GM12878 (cell line): ENCODE measurements around the gene LY9. TPM values are rescaled to one million over a fixed set of nuclear protein-coding genes. Genes with fewer than 3 reads are reported as not detected.

Experiments used
- ATAC-seq: fragments of 200-7000 bp; cut with Tn5 transposase; 3 replicates; pipeline ENCODE4 v1.9.1; 2020; ENCODE audit warnings: mild to moderate bottlenecking, moderate library complexity
- BruUV-seq: library from RNA; stranded (reverse); fragments of 400-500 nt; replicated peaks from 2 replicates; lab custom pipeline; 2021; lab: Mats Ljungman, UMichigan
- CTCF ChIA-PET: fragments of 300-600 bp; sonication (Branson Sonifier 250); formaldehyde crosslinking; extraction: SDS; loops from one replicate; lab custom pipeline; 2021; ENCODE audit warnings: inconsistent platforms; lab: Yijun Ruan, JAX
- POLR2A ChIA-PET: fragments of 350-600 bp; formaldehyde crosslinking; extraction: SDS; loops from one replicate; lab custom pipeline; 2021; ENCODE audit warnings: inconsistent platforms; lab: Charles Lee
- RAD21 ChIA-PET: fragments of 300-600 bp; sonication (Branson Sonifier 250); formaldehyde crosslinking; loops from one replicate; lab custom pipeline; 2023; ENCODE audit warnings: antibody characterized with exemption; ENCODE audit not compliant: unreplicated experiment; lab: Charles Lee
- SMC1A ChIA-PET: fragments of 300-600 bp; sonication (Branson Sonifier 250); formaldehyde crosslinking; loops from one replicate; lab custom pipeline; 2023; ENCODE audit not compliant: unreplicated experiment, uncharacterized antibody; lab: Charles Lee
- DNase-seq: peaks from one replicate; pipeline ENCODE4 v3.0.0-alpha.2; 2011; ENCODE audit warnings: low read depth, low spot score
- FAIRE-seq: peaks from 3 replicates; lab custom pipeline; 2011; peaks lifted over from hg19 to GRCh38; lab: Jason Lieb, UNC
- H2AFZ ChIP-seq: 2 replicates; pipeline ENCODE4 v1.6.0; 2011; ENCODE audit warnings: low read depth, low read length, control low read depth; ENCODE audit not compliant: control insufficient read depth
- H3K27ac ChIP-seq: 2 replicates; pipeline ENCODE4 v1.5.1; 2011; ENCODE audit warnings: control low read depth; ENCODE audit not compliant: control insufficient read depth, insufficient read depth
- H3K27me3 ChIP-seq, 2 experiments: replicated peaks in 1 of 2; 2 replicates each; pipeline versions ENCODE4 v1.6.0 to v1.6.1; 2011; ENCODE audit warnings: low read length in 1 of 2; ENCODE audit not compliant: control insufficient read depth in 2 of 2, insufficient read depth in 2 of 2
- H3K36me3 ChIP-seq, 2 experiments: 2 replicates each; pipeline ENCODE4 v1.5.1; 2011; ENCODE audit warnings: low read length in 1 of 2; ENCODE audit not compliant: control insufficient read depth in 2 of 2, insufficient read depth in 2 of 2
- H3K4me1 ChIP-seq: 2 replicates; pipeline ENCODE4 v1.6.1; 2011; ENCODE audit warnings: mild to moderate bottlenecking, low read length, moderate library complexity, mixed read lengths; ENCODE audit not compliant: control insufficient read depth, insufficient read depth
- H3K4me2 ChIP-seq: 2 replicates; pipeline ENCODE4 v1.6.0; 2011; ENCODE audit warnings: control low read depth; ENCODE audit not compliant: control insufficient read depth, insufficient read depth
- H3K4me3 ChIP-seq: fragments of 200-600 bp; sonication (generic); 2 replicates; pipeline ENCODE4 v1.5.1; 2016
- H3K79me2 ChIP-seq: 2 replicates; pipeline ENCODE4 v1.6.0; 2011; ENCODE audit warnings: low read length; ENCODE audit not compliant: control insufficient read depth, insufficient read depth
- H3K9ac ChIP-seq: 2 replicates; pipeline ENCODE4 v1.8.0; 2011; ENCODE audit warnings: low read length, control low read depth, mixed read lengths; ENCODE audit not compliant: control insufficient read depth, insufficient read depth
- H3K9me3 ChIP-seq: replicated peaks from 3 replicates; pipeline ENCODE4 v1.5.1; 2011; ENCODE audit warnings: mild to moderate bottlenecking, low read length; ENCODE audit not compliant: control insufficient read depth, insufficient read depth
- H4K20me1 ChIP-seq: 2 replicates; pipeline ENCODE4 v1.6.0; 2011; ENCODE audit not compliant: control insufficient read depth, insufficient read depth
- ATF7 ChIP-seq: fragments of 450-650 bp; IDR thresholded peaks from 2 replicates; pipeline ENCODE4 v1.6.1; 2016; ENCODE audit warnings: low read depth, mild to moderate bottlenecking
- BACH1 ChIP-seq: fragments of 450-650 bp; IDR thresholded peaks from 2 replicates; pipeline ENCODE4 v1.6.1; 2017; ENCODE audit warnings: mild to moderate bottlenecking, borderline replicate concordance
- CHD1 ChIP-seq: IDR thresholded peaks from 2 replicates; pipeline ENCODE4 v1.6.1; 2012; ENCODE audit warnings: low read depth, low read length, improper control_type of control experiment
- MXI1 ChIP-seq: fragments of 150-350 bp; IDR thresholded peaks from 2 replicates; pipeline ENCODE4 v1.6.1; 2011; ENCODE audit warnings: low read depth, mild to moderate bottlenecking, inconsistent platforms, low read length, improper control_type of control experiment
- NR2C1 ChIP-seq: fragments of 450-650 bp; IDR thresholded peaks from 2 replicates; pipeline ENCODE4 v1.6.1; 2017; ENCODE audit warnings: antibody characterized with exemption, mild to moderate bottlenecking, moderate library complexity
- SMAD5 ChIP-seq: IDR thresholded peaks from 2 replicates; pipeline ENCODE4 v1.6.1; 2016; ENCODE audit warnings: antibody characterized with exemption, low read depth
- SP1 ChIP-seq: IDR thresholded peaks from one replicate; pipeline ENCODE4 v1.6.1; 2011; ENCODE audit warnings: low read depth, low read length
- STAT1 ChIP-seq: fragments of 450-650 bp; conservative IDR thresholded peaks from 2 replicates; pipeline ENCODE4 v1.6.1; 2014; ENCODE audit warnings: antibody characterized with exemption, mild to moderate bottlenecking
- TCF3 ChIP-seq: IDR thresholded peaks from 2 replicates; pipeline ENCODE4 v1.6.1; 2012; ENCODE audit warnings: low read depth, mild to moderate bottlenecking, low read length, borderline replicate concordance; ENCODE audit not compliant: insufficient read depth
- YY1 ChIP-seq: IDR thresholded peaks from 2 replicates; pipeline ENCODE4 v1.6.1; 2011; ENCODE audit warnings: low read depth, mild to moderate bottlenecking, low read length
- ZZZ3 ChIP-seq: IDR thresholded peaks from 2 replicates; pipeline ENCODE4 v1.6.1; 2011; ENCODE audit warnings: low read depth; ENCODE audit not compliant: control insufficient read depth, insufficient read length
- WGBS: methylation state at CpG from one replicate; pipeline ENCODE4 v1.1.6; 2016; ENCODE audit warnings: low lambda C conversion rate; ENCODE audit not compliant: insufficient replicate concordance, insufficient coverage; ENCODE audit errors: missing lambda C conversion rate; 5-methylcytosine and 5-hydroxymethylcytosine counted together
- in situ Hi-C: fragments of 300-500 bp; cut with MboI; formaldehyde crosslinking; loops from 9 replicates; pipeline ENCODE4 v1.14.3; 2018; ENCODE audit warnings: mixed read lengths
- intact Hi-C: fragments of 100-400 bp; cut with micrococcal nuclease; formaldehyde crosslinking; loops from one replicate; pipeline ENCODE4 v1.14.2; 2022; ENCODE audit not compliant: unreplicated experiment
- polyA plus RNA-seq, 11 experiments: library from polyadenylated mRNA; depleted of rRNA in 4 of 11; unstranded in 6 of 11; stranded (reverse) in 5 of 11; fragments of >200 nt; fragmentation: Nextera tagmentation in 4 of 11; fragmentation: Illumina TruSeq in 1 of 11; extraction: Ambion mirVana in 4 of 11; extraction: Trizol in 1 of 11; gene quantifications; 1 replicate in 1 of 11; 2 replicates in 10 of 11; pipeline versions ENCODE4 v1.2.1 to v1.2.3, GENCODE V29; 2011 to 2016; ENCODE audit warnings: inconsistent platforms in 2 of 11, missing spikeins in 2 of 11, low read depth in 1 of 11
- total RNA-seq, 4 experiments: library from RNA; depleted of rRNA in 3 of 4; stranded (reverse); fragments of >200 nt in 3 of 4; fragmentation: Illumina TruSeq in 1 of 4; extraction: Trizol in 1 of 4; gene quantifications; 2 replicates each; pipeline versions ENCODE4 v1.2.1 to v1.2.3, GENCODE V29; 2013 to 2021
- TF ChIP-seq, protein P1 (sequence below): IDR thresholded peaks from 2 replicates; pipeline ENCODE4 v1.6.1; 2011; ENCODE audit warnings: low read depth, mild to moderate bottlenecking, low read length, moderate library complexity, borderline replicate concordance; ENCODE audit errors: extremely low read depth
- TF ChIP-seq, protein P2 (sequence below): fragments of 450-650 bp; IDR thresholded peaks from 2 replicates; pipeline ENCODE4 v1.6.1; 2016; ENCODE audit warnings: mild to moderate bottlenecking
- TF ChIP-seq, protein P3 (sequence below): fragments of 450-650 bp; IDR thresholded peaks from 2 replicates; pipeline ENCODE4 v1.6.1; 2017; ENCODE audit warnings: antibody characterized with exemption, mild to moderate bottlenecking, moderate library complexity
- TF ChIP-seq, protein P4 (sequence below): fragments of 450-650 bp; IDR thresholded peaks from 2 replicates; pipeline ENCODE4 v1.6.1; 2014; ENCODE audit warnings: mild to moderate bottlenecking

The LY9 gene
- total and polyA plus RNA-seq, 10 of the 15 experiments (the other 5 are each of a cell fraction or from before 2014, with no cell fraction given): 2.7 to 12.5 (median 9.0) TPM

DNA sequence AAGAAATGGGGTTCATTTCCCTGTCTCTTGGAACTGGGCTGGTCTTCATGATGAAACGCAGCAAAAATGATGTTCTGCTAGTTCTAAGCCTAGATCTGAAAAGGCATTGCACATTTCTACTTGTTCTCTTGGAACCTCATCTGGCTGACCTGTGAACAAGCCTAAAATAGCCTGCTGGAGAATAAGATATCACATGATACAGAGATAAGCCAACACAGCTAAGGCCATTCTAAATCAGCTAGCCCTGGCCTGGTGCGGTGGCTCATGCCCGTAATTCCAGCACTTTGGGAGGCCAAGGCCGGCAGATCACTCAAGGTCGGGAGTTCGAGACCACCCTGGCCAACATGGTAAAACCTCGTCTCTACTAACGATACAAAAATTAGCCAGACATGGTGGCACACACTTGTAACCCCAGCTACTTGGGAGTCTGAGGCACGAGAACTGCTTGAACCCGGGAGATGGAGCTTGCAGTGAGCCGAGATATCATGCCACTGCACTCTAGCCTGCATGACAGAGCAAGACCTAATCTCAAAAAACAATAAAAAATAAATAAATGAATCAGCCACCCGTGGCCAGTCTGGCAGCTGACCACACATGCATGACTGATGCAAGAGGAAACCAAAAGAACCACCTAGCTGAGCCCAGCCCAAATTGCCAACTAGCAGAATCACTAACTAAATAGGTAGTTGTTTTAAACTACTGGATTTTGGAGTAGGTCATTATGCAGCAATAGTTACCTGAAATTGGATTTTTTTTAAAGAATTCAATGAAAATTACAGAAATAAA lies 48.7 kb downstream of the LY9 start:
- RAD21 ChIA-PET: interaction anchor here (1.0 to 4.8 kb wide), 7 partner anchors 7 to 107 kb away, joined by 3 to 27 read pairs (median 4); partner anchors contain the start of gene CD244
- H3K4me2 ChIP-seq: no peak overlapping the region
- DNase-seq (no peak), ATAC-seq (no peak; the same call in 2 of the 3 replicates), FAIRE-seq (no peak)
- H3K9me3 ChIP-seq: no peaks in the 10 kb centered on the region; the same call in 2 of the 3 replicates
- POLR2A ChIA-PET: interaction anchor here (0.5 to 2.6 kb wide), 4 partner anchors 11 to 281 kb away, joined by 3 to 25 read pairs (median 7); partner anchors contain the start of gene CD244
- in situ Hi-C loops (no loop called here), intact Hi-C loops (no loop called here)
- no peaks in the 10 kb centered on the region for H4K20me1 ChIP-seq
- H3K36me3 ChIP-seq: no peaks in the 10 kb centered on the region
- TF ChIP-seq ZZZ3: no peak
- TF ChIP-seq, protein P1, sequence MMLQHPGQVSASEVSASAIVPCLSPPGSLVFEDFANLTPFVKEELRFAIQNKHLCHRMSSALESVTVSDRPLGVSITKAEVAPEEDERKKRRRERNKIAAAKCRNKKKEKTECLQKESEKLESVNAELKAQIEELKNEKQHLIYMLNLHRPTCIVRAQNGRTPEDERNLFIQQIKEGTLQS: no peak
- TF ChIP-seq ATF7: no peak
- TF ChIP-seq, protein P2, sequence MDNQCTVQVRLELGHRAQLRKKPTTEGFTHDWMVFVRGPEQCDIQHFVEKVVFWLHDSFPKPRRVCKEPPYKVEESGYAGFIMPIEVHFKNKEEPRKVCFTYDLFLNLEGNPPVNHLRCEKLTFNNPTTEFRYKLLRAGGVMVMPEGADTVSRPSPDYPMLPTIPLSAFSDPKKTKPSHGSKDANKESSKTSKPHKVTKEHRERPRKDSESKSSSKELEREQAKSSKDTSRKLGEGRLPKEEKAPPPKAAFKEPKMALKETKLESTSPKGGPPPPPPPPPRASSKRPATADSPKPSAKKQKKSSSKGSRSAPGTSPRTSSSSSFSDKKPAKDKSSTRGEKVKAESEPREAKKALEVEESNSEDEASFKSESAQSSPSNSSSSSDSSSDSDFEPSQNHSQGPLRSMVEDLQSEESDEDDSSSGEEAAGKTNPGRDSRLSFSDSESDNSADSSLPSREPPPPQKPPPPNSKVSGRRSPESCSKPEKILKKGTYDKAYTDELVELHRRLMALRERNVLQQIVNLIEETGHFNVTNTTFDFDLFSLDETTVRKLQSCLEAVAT: no peak
- TF ChIP-seq SP1: no peak
- TF ChIP-seq SMAD5: no peak
- TF ChIP-seq YY1: no peak
- TF ChIP-seq STAT1: no peak
- TF ChIP-seq, protein P3, sequence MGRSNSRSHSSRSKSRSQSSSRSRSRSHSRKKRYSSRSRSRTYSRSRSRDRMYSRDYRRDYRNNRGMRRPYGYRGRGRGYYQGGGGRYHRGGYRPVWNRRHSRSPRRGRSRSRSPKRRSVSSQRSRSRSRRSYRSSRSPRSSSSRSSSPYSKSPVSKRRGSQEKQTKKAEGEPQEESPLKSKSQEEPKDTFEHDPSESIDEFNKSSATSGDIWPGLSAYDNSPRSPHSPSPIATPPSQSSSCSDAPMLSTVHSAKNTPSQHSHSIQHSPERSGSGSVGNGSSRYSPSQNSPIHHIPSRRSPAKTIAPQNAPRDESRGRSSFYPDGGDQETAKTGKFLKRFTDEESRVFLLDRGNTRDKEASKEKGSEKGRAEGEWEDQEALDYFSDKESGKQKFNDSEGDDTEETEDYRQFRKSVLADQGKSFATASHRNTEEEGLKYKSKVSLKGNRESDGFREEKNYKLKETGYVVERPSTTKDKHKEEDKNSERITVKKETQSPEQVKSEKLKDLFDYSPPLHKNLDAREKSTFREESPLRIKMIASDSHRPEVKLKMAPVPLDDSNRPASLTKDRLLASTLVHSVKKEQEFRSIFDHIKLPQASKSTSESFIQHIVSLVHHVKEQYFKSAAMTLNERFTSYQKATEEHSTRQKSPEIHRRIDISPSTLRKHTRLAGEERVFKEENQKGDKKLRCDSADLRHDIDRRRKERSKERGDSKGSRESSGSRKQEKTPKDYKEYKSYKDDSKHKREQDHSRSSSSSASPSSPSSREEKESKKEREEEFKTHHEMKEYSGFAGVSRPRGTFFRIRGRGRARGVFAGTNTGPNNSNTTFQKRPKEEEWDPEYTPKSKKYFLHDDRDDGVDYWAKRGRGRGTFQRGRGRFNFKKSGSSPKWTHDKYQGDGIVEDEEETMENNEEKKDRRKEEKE: no peak
- no peak for TF ChIP-seq NR2C1
- no peak for TF ChIP-seq MXI1
- no peak for TF ChIP-seq CHD1
- TF ChIP-seq, protein P4, sequence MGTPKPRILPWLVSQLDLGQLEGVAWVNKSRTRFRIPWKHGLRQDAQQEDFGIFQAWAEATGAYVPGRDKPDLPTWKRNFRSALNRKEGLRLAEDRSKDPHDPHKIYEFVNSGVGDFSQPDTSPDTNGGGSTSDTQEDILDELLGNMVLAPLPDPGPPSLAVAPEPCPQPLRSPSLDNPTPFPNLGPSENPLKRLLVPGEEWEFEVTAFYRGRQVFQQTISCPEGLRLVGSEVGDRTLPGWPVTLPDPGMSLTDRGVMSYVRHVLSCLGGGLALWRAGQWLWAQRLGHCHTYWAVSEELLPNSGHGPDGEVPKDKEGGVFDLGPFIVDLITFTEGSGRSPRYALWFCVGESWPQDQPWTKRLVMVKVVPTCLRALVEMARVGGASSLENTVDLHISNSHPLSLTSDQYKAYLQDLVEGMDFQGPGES: no peak
- TF ChIP-seq TCF3: no peak
- TF ChIP-seq BACH1: no peak
- H2AFZ ChIP-seq: no peak overlapping the region
- no peak overlapping the region for H3K9ac ChIP-seq
- H3K4me1 ChIP-seq: no peaks in the 10 kb centered on the region
- H3K27ac ChIP-seq: no peak overlapping the region
- no peaks in the 10 kb centered on the region for H3K27me3 ChIP-seq
- no peaks in the 10 kb centered on the region for H3K79me2 ChIP-seq
- no peak overlapping the region for H3K4me3 ChIP-seq
- SMC1A ChIA-PET: interaction anchor here (0.8 to 13.0 kb wide), 6 partner anchors 11 to 44 kb away, joined by 3 to 229 read pairs (median 8); partner anchors contain the start of gene CD244
- no TSS peak for BruUV-seq
- 79% methylated on average over 12 of the region's 12 CpGs for WGBS
- CTCF ChIA-PET: interaction anchor here (0.6 to 4.1 kb wide), 12 partner anchors 10 to 1773 kb away, joined by 3 to 28 read pairs (median 6); partner anchors contain the start of genes CD244 and ITLN2
